Stimulated activated CD8-positive, alpha-beta memory T cell treated with anti-CD3 and anti-CD28 coated beads, Interleukin-12 subunit alpha, Interleukin-12 subunit beta, amount 100 ng/mL, for 4 hours (primary cell): ENCODE data around the gene CDK8.
"Not testable (repeated sequence)": the region's sequence is repeated elsewhere in the genome, so short reads cannot be mapped to it uniquely, and the experiment has no call there.

Experiments used
- DNase-seq: peaks from one replicate; pipeline ENCODE4 v3.0.0-alpha.2; 2020; ENCODE audit warnings: low read depth

Gene CDK8

DNA sequence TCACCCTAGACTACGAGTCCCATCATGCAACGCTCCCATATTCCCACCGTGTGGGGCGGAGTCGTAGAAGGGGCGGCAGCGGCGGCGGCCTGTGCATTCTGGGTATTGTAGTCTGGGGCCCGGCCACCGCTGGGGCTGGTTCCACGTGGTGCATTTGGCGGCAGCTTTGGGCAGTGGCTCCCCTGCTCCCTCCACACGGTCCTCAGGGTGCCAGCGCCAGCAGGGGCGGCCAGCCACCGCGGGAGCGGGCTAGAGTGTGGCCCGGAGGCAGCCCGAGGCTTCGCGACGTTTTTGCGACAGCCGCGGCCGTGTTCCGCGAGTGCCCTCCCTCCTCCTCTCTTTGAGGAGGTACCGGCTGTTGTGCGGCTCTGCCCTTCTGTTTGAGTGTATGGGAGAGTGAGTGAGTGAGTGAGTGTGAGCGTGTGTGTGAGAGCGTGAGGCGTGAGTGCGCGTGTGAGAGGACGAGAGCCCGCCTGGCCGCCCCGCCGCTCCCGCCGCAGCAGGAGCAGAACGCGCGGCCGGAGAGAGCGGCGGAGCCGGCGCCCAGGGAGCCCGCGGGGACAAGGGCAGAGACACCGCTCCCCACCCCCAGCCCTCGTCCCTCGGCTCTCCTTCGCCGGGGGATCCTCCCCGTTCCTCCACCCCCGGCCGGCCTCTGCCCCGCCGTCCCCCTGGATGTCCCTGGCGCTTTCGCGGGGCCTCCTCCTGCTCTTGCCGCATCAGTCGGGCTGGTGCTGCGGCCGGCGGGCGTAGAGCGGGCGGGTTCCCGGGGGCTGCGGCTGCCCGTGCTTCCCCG is at the start of gene CDK8:
CDK8 (plus strand) TSS at position 343 of the 796 bp plus-strand sequence. CDS start 513 bp downstream, outside the sequence.
- DNase-seq: peak; percentile 83

DNA sequence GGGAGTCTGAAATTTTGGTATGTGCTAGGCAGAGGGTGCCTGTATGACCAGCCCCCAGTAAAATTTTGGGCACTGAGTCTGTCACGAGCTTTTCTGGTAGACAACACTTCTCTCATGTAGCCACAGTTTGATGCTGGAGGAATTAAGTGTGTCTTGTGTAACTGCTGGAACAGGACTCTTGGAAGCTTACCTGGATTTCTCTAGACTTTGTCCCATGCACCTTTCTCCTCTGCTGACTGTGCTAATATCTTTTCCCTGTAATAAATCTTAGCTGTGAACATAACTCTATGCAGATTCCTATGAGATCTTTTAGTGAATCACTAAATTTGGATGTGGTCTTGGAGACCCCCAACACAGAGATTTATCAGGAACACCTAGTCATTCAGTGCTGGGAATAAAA is 45.6 kb upstream of the CDK8 start:
- DNase-seq: no peak

DNA sequence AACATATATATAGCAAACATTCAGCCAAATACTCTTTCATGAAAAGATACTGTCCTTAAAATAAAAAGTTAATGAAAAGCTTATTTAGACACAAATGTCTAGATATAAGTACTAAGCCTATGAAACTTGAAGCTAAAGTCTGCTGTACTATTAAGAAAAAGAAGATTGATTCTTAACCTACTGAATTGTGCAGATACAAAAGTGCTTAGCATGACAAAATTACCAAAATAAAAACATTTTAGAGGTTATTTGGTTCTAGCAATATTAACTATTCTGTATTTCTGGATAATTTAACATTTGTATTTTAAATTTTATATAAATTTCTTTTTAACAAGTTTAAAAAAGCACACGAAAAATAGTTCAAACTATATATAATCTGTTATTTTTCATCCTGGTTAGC is 40.6 kb upstream of the CDK8 start:
- DNase-seq: no peak

DNA sequence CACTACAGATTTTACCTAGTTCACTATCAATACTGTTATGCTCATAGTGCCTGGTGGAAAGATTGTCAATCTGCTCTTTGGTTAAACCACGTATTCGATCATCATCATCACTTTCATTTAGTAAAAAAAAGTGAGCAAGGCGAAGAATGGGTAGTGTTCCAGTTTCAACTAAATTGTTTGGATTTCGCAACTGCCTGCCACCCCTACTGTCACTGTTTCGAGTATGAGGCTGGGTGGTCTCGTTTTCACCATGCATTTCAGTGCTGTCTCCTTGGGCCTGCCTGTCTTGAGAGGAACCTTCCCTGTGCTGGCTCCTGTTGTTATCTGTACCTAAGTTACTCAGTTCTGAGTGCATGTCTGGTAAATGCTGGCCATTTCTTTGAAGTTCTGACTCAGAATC is 39.9 kb upstream of the CDK8 start:
- no peak for DNase-seq

DNA sequence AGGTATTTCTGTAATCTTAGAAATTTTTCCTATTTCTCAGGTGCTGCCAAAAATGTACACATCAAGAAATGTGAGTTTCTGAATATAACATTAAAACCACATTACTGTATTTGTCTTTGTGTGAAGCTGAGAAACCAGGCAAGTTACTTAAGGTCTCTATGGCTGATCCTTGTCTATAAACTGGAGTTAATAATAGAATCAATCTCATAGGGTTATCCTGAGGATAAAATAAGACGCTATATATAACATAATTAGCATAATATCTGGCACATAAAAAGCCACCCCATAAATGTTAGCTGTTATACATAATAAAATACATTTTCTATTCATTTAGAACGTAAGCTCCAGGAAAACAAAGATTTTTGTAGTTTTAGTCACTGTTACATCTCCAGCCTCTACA is 37.9 kb upstream of the CDK8 start:
- no peak for DNase-seq

DNA sequence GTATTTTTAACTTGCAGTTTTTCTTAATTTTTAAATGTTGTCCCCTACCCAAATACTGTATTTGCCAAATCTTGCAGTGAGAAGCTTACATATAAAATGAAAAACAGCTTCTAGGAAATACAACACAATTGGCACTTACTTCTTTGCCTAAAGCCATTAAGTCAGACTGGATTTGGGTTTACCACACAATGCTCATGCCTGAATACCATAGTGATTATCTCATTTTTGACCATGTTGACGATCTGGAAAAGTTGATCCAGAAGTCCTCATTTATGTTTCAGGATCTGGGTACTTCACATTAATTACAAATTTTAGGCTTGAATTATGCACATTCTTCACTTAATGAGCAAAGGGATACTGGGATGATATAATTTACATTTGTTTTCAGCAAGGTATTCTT is 34.2 kb upstream of the CDK8 start:
- no peak for DNase-seq

DNA sequence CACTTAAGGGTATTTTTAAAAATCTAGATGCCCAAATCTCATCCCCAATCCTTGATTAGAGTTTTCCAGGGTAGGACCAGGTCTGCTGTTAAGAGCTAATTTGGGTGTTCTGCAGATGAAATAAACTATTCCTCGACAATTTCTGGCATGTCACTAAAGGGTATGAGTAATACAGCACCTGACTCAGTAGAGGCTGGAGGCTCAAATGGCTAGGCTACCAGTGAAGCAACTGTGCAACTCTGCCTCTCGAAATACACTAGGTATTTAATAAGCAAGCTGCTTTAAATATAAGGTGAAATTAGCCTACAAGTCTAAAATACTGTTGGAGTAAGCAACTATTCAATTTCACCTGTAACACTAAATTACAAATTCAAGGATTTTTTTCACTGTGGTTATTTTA is 33.4 kb upstream of the CDK8 start:
- no peak for DNase-seq

DNA sequence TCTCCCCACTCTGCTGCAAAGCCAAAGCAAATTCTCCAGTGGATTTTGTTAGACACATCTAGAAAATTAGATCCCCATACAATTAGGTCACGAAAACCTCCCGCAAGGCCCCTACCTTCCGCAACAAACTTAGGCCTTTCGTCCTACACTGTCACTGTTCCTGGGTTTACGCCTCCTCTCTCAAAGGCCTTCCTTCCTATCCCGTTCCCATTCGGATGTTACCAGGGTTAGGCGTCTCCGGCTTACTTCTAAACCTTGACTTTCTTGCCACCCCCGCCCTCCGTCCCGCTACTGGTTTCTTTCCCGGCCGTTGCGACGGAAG is 32.6 kb upstream of the CDK8 start:
- DNase-seq: no peak

DNA sequence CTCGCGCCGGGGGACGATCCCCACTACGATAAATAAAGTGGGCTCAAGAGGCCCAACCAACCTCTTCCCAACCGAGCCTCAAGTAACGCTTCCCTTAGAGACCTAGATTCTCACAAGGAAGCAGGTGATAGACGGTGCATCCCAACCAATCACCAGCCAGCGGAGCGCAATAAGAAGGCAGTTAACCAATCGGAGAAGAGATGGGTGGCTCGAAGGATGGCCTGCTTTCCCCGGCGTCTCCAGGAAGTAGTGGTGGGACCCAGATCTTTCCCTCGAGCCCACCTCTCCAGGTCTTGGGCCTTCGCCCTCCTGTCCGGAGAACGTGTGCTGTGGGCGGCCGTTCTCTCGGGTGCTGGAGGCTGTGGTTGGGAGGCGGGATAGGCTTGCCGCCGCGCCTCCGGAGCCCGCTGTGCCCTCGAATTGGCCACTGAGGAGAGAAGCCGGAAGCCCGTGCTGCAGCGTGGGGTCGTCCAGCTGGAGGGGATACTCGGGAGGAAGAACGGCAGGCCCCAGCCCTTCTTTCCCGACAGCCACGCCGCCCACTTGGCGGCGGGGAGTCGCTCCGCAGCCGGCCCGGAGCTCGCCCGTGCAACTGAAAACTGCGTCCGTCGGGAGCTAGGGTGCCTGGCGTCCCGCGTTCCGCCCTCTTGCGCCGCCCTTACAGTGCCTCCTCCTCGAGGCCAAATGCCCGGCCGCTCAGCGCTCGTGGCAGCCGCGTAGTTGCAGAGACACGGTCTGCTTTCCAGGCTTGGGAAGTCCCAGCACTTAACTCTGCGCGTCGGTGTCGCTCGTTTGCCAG is 32.0 kb upstream of the CDK8 start, which contains the start of gene RNF6:
RNF6 (minus strand) TSS at position 594 of the 799 bp plus-strand sequence. CDS start 2,665 bp downstream, outside the sequence.
- peak; percentile 74 for DNase-seq

DNA sequence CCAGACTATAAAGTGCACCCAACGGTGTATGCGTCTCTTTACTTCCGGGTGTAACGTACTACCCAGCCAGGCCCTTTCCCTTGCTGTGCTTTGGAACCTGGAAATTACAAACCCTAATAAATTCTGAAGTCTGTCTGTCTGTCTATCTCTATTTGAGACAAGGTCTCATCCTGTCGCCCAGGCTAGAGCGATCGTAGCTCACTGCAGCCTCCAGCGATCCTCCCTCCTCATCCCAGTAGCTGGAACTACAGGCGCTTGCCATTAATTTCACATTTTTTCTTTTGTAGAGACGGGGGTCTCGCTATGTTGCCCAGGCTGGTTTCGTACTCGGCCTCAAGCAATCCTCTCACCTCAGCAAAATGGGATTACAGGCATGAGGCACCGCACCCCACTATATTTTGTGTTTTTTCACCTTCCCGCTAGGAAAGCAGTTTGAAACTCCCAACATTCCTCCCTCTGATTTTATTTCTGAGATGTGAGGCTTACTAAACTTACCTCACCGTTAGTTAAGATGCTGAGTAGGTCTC is 31.3 kb upstream of the CDK8 start:
- no peak for DNase-seq

DNA sequence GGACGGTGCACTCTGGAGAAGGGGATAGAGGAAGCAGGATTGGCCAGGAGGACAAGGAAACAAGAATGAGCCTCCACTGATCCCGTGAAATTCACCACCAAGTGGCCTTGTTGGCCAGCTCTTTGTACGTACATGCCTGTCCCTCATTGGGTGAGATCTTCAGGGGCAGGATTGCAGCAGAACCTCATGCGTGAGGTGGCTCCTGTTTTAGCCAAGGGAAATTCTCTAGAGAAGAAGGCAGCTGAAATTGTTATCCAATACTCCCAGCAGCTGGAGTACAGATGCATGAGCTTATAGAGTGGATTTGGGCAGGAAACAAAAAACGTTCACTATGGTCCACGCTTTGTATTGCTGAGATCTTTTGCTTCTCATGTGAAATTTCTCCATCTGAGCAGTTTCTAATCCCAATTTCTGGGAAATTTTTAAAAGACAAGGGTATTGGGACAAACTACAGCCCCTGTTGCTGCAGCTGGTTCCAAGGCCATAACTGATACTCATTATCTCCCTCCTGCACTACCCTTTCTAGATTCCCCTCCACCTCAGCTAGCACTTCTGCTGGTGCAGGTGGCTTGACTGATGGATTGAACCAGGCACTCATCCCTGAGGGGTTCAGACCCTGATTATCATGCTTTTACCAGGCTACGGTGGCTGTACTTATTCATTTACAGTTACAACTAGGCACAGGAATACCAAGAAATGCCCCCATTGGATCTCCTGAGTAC is 27.9 kb upstream of the CDK8 start:
- no peak for DNase-seq

DNA sequence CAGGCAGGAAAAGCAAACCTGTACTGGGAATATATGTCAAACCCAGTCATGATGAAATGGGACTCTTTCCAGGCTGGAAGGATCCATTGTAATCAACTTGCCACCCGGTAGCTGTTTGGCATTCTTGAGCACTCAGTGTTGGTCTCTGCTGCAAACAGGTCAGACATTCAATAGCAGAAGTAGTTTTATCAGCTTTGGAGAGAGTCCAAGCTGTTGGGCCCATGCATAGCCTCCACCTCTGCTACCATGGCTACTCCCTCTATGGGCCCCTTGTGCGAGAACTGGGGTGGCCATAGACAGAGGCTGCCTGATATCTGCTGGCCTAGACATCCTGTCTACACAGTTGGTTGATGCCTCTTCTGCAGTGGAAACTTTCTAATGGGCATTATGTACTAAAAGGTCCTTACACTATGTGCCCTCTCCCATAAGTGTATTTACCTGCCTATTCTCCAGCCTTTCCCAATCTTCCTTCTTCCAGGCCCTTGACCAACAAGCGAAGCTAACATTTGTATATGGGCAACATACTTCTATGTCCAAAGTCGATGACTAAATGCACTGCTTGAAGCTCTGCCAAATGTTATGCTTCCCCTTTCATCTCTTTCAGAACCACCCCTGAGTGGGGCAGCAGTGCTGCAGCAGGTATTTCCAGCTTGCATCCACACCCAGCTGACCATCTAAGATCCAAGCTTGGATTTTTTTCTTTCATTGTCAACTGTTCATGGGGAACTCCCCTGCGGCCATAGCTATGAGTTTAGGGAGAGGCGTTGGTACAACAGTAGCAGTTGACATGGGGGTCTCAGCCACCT is 26.6 kb upstream of the CDK8 start:
- no peak for DNase-seq

DNA sequence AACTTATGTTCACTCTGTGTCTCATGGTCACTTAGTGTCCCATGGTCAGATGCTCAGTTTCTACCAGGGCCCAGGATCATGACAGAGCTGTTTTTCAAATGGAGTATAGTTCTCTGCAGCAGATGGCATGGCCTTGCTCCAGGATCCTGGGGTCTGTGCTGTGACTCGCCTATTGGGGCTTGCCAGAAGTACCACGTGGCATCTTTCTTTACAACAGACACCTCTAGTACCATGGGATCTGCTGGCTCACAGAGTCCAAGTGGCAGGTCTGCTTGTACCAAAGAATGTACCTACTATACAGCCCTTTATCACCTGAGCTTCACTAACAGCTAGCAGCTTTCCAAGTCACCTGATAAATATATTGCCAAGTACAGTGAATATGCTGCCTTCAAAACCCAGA is 25.8 kb upstream of the CDK8 start:
- no peak for DNase-seq

DNA sequence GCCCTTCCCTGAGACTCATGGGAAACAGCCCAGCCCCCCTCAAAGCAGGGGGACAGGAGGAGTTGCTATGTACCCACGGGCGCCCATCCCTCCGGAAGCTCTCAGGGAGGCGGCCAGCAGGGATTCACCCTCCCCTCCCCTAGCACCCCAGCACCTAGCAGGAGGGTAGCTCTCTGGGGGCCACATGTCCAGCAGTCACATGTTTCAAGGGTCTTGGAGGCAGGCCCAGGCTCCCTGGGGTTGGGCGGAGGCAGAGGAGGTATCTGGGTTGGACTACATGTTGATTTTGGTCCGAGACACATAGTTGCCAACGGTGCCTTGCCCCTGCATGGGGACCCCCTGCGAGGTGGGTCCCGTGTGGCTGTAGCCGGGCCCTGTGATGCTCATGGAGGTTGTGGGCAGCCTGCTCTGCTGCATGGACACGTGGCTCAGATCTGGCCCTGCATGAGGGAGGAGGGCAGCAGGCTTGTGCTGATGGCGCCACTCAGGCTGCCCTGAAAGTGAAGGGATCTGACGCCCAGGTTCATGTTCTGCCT is 24.8 kb upstream of the CDK8 start:
- DNase-seq: no peak

DNA sequence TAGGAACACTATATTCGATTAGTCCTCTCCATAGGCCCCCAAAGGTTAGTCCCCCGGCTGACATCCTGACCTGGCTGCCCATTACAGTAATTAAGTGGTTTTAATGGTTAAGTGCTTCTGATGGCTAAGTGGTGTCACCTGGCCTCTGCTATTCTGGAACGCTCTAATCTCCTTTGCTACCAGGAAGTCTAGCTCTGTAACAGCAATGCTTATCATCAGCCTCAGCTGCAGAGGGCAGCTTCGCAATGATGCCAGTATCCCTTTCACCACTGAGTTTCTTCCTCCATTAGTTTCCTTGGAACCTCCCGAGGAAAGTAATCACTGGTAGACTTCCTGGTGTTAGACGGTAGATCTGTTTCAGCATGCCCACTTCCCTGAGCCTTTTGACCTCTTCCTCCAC is 23.2 kb upstream of the CDK8 start:
- no peak for DNase-seq

DNA sequence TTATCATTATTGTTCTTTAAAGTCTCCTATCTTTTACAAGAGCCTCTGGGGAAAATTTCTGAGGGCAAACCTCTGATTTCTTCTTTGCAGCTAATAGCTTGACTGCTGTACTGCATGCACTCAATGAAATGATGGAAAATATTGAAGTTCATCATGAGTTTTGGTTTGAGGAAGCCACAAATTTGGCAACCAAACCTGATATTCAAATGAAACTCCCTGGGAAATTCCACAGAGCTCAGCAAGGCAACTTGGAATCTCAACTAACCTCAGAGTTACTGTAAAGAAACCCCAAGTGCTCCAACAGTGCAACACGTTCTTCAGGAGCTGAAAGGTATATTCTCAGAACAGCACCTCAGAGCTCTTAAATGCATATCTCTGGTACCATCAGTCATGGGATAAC is 17.6 kb upstream of the CDK8 start:
- DNase-seq: no peak

DNA sequence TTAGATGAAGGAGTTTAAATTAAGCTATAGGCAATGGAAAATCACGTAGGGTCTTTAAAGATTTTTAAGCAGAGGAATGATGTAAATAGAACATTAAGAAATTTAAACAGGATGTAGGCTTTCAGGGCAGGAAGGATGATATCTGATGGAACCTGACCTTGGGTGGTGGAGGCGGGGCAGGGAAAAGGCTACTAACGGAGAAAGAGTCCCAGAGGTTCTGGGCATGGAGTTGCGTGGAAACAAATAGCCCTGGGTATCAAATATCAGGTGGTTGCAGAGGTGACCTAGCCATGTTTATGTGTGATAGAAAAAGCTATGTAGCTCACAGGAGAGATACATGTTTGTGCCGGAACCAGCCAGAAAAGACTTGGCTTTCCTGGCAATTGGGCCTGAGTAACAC is 7.8 kb upstream of the CDK8 start:
- DNase-seq: no peak

DNA sequence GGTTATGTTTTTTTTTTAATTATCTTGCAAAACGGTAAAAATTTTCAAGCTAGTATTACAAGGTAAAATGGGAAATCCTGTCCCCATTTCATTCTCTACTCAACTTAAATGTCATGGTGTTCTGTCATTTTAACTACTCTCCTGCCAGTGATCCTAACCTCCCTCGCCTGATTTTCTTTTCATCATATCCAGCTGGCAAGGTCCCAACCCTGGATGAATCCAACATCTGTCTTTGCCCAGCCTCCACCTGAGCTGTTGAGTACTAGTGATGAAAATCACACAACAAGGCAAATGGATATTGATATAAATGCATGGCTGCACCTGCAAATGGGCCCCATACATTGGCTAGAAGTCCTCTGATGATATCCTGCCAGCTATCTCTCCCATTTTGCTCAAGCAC is 6.9 kb upstream of the CDK8 start:
- no peak for DNase-seq

DNA sequence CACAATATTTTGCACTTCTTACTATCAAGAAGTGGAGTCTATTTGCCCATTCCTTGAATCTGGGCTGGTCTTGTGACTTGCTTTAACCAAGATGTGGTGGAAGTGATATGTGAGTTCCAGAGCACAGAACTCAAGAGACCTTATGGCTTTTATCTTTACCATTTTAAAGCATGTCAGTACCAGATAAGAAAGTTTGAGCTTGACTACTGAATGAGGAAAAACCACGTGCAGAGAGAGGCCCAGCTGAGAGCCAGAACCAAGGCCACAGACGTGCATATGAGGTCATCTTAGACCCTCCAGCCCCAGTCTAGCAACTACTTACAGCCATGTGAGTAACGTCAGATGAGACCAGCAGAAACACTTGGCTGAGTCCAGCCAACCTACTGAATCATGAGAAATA is 6.3 kb upstream of the CDK8 start:
- no peak for DNase-seq

DNA sequence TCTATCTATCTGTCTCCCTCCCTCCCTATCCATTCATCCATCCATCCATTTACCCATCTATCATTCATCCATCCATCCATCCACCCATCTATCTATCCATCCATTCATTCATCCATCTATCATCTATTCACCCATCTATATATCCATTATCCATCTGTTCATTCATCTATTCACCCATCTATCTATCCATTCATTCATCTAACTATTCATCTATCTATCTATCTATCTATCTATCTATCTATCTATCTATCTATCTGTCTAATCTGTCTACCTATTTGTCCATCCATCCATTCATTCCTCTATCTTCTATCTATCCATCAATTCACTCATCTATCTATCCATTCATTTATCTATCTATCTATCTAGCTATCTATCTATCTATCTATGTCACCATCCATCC is 4.4 kb upstream of the CDK8 start:
- DNase-seq: no peak

DNA sequence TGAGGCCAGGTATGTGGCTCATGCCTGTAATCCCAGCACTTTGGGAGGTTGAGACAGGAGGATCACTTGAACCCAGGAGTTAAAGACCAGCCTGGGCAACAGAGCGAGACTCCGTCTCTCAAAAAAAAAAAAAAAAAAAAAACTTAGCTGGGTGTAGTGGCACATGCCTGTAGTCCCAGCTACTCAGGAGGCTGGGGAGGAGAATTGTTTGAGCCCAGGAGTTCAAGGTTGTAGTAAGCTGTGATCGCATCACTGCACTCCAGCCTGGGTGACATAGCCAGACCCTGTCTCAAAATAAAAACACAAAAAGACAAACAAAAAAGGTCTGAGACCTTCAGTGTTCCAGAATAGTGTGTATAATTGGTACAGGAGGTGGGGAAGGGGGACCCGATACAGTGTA is 1.9 kb upstream of the CDK8 start:
- DNase-seq: not testable (repeated sequence)
